ENCODE measurements around the gene SMG9.
"Not testable (repeated sequence)": the region's sequence is repeated elsewhere in the genome, so short reads cannot be mapped to it uniquely, and the experiment has no call there.

SMG9 gene

GRCh38 chr19:43779820-43780219 is 25.1 kb upstream of the SMG9 start:
- no peak for DNase-seq

- DNase-seq = no peak
These were observed 24.5 kb upstream of the SMG9 start for GRCh38 chr19:43779147-43779819.

- DNase-seq = no peak
These were observed 23.9 kb upstream of the SMG9 start for GRCh38 chr19:43778651-43779050.

DNA sequence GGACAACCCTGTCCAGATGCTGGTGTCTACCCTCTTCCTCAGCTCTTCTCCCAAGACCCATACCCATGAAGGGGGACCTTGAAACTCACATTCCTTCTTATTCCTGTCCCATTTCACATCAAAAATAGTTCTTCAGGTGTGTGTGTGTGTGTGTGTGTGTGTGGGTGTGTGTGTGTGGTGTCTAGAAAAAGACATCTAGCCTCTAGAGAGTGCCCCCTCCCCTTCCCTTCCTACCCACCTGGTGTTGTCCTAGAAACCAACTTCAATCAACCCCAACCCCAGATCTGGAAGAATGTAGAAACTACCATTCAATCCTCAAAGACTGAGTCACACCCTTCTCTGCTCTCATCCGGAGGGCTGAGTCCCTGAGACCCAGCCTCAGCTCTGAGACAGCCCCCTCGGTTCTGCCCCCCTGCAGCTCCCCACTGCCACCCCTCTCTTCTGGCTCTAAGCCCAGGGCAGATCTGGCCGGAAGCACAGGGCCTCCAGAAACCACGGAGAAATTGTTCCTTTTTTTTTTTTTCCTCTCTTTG is 22.5 kb upstream of the SMG9 start:
- DNase-seq = peak; percentile 51

DNA sequence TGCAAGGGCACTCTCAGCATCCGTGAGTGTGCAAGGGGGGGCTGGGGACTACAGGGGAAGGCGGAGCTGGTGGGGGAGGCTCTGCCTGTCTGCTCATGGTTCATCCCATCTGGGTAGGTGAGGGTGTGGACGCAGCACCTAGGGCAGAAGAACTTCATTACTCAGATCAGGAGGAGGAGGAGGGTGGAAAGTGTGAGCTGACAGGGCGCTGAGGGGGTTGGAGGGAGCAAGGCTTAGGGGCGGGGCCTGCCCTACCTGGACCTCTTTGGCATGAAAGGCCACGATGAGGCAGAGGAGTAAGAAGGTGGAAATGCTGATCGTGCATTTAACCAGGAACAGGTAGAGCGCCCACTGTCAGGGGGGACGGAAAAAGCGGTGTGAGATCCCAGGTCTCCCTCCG is 21.5 kb upstream of the SMG9 start:
- DNase-seq = no peak

DNA sequence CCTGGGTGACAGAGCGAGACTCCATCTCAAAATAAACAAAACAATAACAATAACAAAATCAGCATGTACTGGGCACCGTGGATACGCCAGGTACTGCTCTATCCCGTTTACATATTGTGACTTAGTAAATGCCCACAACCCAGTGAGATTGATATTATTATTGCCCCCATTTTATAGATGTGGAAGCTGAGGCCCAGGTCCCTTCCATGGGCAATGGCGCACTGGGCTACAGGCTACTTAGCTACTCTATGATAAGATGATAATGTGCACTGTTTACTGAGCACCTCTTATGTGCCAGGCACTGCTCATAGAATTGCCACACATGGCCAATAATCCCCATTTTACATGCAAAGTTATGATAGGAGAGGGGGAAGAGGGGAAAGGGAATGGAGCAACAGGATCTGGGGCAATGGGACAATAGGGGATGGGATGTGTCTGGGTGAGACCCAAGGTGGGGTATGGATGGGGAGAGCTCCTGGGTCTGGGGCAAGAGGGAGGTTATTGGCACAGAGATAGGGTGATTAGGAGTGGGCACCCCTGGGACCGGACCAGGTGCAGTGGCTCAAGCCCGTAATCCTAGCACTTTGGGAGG is 20.6 kb upstream of the SMG9 start:
- DNase-seq = no peak

DNA sequence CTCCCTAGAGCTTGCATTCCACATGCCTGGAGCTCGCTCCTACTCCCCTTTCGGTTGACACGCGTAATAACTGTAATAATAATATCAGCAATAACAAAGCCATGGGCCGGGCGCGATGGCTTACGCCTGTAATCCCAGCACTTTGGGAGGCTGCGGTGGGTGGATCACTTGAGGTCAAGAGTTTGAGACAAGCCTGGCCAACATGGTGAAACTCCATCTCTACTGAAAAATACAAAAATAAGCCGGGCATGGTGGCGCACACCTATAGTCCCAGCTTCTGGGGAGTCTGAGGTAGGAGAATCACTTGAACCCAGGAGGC is 20.1 kb upstream of the SMG9 start:
- not testable (repeated sequence) for DNase-seq

- no peak for DNase-seq
These were observed 19.6 kb upstream of the SMG9 start for GRCh38 chr19:43774103-43774939.

DNA sequence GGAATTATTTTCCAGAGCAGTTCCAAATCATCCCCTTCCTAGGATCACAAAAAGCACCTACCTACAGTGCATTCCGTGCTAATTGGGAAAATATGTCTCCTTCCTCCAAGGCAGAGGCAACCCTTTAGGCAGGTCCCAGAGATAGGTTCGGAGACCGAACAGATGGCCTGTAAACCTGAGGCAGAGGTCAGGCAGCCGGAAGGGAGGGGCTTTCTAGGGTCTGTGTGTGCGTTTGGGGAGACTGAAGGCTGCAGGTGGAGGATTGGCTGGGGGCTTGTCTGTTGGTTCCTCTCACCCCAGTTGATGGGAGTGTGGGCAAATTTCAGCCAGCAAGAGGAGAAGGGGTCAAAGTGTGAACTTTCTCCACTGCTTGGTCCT is 19.0 kb upstream of the SMG9 start:
- DNase-seq = no peak

- DNase-seq = no peak
These were observed 14.5 kb upstream of the SMG9 start for GRCh38 chr19:43769256-43769655.

GRCh38 chr19:43768273-43769050 is 13.7 kb upstream of the SMG9 start:
- no peak for DNase-seq

DNA sequence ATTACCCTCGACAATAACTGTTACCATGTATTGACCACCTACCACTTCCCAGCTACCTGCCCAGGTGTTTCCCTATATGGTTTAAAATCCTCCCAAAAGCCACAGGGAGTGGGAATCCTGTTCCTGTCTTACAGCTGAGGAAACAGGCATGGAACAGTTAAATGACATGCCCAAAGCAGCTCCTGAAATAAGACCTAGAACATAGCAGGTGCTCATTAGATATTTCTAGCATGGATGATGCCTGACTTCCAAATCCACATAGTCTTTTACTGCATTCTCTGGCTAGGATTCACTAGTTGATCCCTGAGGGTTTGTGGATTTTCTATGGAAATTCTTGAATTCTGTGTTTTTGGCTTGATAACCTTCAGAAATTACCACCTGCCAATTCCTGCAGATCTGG is 13.1 kb upstream of the SMG9 start:
- no peak for DNase-seq

DNA sequence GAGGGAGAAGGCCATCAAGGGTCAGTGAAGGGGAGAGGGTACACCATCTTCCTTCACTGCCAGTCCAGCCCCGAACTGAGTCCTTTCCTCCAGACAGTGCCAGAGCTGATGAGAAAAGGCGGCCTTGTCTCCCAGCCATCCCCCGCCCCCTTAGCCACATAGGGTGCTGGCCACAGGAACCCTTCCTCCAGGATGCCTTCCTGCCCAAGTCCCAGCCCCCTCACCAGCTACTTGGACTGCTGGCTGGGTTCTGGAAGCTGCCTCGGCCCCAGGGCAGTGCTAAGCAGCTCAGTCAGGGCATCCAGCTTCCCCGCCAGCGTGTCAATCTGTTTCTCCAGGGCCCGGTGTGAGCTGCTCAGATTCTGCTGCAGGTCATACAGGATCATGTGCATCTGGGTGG is 12.6 kb upstream of the SMG9 start:
- DNase-seq = no peak

- DNase-seq = no peak
These were observed 11.9 kb upstream of the SMG9 start for GRCh38 chr19:43766755-43767043.

GRCh38 chr19:43765109-43765876 is 10.5 kb upstream of the SMG9 start:
- DNase-seq = peak; percentile 85

GRCh38 chr19:43764684-43765083 is 9.9 kb upstream of the SMG9 start:
- not testable (repeated sequence) for DNase-seq

- DNase-seq = no peak
These were observed 8.7 kb upstream of the SMG9 start for GRCh38 chr19:43763473-43763939.

- no peak for DNase-seq
These were observed 8.1 kb upstream of the SMG9 start for GRCh38 chr19:43762814-43763213.

- no peak for DNase-seq
These were observed 6.2 kb upstream of the SMG9 start for GRCh38 chr19:43760941-43761340.

GRCh38 chr19:43759515-43759914 is 4.8 kb upstream of the SMG9 start:
- DNase-seq = no peak

GRCh38 chr19:43755256-43755801 is 567 bp upstream of the SMG9 start:
- DNase-seq = peak; percentile 40

GRCh38 chr19:43754253-43754502 is 584 bp downstream of the SMG9 start:
- DNase-seq = no peak
